ENCODE measurements around the gene ATXN7L1.
"Not testable (repeated sequence)": the region's sequence is repeated elsewhere in the genome, so short reads cannot be mapped to it uniquely, and the experiment has no call there.

Gene ATXN7L1

DNA sequence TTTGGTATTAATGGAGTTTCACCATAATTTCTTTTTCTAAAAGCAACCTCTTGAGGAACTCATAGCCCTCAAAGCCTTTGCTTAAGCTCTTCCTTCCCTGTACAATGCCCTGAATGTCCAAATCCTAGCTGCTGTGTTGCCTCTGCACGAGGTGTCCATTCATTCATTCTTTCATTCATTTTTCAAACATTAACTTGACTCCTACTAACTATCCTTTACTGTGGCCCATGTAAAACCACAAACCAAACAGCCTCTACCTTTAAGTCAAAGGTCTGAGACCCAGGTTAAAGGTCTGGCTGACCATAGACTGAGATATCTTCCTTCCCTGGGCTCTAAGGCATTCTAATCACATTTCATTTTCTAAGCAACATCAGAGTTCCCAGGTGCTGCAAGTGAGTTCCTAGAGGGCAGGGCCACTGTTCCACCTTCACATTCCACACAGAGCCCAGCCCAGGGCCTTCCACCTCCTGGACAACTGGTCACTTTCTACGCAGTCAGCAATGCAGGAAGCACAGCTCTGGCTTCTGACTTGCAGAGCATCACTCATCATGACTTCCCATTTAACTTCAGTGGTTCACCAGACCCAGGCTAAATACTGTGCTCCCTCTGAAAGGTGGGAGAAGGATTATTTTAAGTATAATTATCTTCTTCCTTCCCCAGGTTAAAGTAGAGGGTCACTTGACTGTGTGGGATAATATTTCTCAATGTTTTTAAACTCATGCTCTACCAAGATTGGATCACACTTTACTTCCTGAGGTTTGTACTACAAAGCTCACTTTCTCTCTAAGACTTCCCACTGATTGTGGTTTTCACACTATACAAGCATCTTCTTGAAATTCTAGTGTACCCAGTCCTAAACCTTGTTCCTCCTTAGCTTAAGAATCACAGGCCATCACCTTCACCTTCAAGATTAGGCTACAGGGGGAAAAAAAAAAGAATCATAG is 19.1 kb downstream of the ATXN7L1 start:
- no peak for DNase-seq

DNA sequence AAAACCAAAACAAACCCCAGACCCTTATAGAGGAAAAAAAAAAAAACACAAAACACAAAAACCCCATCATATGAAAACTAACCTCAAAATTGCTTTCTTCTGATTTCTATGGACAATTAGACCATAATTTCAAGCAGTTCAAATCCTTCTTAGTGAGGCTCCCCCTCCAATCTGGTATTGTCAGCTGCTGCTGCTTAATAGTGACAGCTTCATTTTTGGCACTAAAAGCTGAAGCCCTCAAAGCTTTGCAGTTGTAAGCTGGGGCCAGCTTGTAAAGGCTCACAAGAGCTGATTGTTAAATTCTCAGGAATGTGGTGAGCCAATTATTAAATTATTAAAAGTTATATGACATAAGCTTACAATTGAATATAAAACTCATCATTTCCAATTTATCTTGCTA is 21.9 kb downstream of the ATXN7L1 start:
- no peak for DNase-seq

DNA sequence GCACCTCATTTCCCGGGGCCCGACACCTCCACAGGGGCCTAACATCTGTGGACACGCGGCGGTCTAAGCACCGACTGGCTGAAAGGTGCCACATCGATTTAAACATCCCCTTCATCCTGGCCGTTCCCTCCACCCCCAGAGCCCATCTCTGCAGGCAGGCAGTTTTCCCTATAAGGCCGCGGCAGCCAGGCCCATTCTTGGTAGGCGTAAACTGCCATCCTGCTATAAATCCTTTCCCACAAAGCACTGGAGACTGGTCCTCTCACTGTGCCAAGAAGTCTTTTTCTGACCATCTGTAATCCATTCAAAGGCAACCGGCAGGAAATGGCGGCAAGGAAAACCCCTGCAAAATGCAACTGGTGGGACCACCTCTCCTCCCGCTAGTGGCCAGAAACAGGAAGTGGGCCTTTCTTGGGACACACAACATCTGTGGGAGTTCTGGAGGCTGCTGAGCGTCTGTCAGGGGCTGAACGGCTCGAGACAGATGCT is 22.4 kb downstream of the ATXN7L1 start:
- no peak for DNase-seq

DNA sequence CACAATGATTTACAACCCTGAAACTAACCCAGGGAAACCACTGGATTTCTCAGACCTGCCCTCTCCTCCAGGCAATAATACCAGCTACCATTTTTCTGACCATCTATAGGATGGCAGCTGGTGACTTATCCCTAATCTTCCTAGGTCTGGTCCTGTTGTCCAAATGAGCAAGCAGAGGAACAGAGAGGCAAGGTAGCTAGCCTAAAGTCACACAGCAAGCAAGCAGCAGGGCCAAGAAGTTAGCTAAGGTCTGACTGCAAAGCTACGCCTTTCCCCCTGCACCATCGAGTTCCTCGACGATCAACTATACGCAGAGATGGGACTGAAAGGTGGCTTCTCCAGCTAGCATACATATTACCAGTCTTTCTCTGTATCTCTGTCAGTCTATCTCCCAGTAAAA is 25.3 kb downstream of the ATXN7L1 start:
- DNase-seq = no peak

DNA sequence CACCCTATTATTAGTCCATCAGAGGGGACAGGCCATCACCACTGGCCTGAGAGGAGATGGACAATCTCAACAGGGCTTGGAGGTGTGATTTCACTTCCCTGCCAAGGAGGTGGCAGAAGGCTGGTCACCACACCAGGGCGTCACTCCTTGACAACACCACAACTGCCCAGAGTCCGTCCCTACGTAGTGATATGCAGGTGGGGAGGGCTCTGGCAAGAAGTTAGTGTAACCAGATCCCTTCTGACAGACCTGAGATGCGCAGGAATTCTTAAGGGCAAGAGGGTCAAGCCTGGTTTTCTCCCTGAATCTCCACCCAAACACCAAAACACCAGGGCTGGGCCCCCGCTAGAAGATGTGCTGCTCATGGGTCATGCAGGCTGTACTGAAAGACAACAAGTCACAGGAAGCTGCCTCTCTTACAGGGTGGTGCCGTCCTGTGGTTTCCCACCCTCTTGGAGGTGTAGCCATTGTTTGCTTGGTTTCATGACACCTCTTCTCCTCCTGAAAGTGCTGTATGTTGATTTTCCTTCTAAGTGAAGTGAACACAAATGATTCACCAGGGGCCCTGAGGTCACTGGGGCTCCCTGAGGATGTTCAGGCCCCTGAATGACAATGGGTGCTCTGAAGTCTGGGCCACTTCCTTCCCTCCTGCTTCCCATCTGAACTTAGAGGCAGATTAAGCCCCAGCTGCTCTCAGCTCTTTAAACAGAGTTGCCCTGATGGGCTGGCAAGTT is 27.1 kb downstream of the ATXN7L1 start:
- no peak for DNase-seq

DNA sequence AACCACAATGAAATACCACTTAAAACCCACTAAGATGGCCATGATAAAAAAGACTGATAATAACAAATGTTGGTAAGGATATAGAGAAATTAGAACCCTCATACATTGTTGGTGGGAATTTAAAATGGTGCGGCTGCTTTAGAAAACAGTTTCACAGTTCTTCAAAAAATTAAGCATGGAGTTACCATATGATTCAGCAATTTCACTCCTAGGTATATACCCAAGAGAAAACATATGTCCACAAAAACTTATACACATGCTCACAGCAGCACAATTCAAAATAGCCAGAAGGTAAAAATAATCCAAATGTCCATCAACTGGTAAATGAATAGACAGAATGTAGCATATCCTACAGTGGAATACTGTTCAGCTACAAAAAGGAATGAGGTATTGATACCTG is 30.0 kb downstream of the ATXN7L1 start:
- DNase-seq = no peak

DNA sequence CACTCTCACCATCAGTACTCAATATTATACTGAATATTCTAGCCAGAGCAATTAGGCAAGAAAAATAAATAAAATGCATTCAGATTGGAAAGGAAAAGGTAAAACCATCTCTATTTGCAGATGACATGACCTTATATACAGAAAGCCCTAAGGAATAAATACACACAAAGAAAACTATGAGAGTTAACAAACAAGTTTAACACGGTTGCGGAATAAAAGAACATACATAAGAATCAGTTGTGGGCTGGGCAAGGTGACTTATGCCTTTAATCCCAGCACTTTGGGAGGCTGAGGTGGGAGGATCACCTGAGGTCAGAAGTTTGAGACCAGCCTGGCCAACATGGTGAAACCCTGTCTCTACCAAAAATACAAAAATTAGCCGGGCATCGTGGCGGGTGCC is 31.7 kb downstream of the ATXN7L1 start:
- DNase-seq = not testable (repeated sequence)

DNA sequence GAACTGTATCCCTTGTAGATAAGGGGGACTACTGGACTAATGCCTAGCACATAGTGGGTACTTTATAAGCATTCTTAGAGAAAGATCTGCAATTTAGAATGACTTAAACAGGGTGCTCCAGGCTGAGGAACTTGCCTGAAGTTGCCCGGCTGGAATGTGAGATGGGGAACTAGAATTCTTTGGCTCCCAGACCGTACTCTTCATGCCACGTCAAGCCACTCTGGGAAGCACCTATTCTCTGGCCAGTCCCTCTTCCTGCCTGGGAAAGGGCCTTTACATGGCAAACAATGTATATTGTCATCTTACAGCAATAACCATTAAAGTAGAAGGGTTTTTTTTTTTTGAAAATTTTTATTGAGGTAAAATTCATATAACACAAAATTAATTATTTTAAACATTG is 34.5 kb downstream of the ATXN7L1 start:
- DNase-seq = no peak

DNA sequence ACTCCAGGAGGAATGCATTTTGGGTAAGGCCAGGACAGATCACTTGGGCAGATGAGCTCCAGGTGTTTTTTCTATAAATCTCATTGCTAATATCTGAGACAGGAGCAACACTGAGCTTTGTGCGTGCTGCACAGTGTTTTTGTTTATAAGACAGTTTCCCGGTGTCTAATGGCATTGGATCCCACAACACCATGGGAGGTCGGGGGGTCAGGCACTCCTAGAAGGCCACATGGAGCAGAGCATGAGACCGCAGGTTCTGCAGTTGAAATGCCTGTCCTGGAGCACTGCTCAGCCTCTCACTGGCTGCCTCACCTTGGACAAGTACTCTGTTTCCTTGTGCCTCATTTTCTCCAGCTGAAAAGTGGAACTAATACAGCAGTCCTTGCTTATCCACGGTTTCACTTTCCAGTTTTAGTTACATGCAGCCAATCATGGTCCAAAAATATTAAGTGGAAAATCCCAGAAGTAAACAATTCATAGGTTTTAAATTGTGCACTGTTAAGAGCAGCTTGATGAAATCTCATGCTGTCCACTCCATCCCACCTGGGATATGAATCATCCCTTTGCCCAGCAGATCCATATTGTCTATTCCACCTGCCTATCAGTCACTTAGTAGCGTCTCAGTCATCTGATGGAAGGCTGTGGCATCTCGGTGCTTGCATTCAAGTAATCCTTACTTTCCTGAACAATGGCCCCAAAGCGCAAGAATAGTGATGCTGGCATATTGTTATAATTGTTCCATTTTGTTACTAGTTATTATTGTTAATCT is 35.2 kb downstream of the ATXN7L1 start:
- no peak for DNase-seq

DNA sequence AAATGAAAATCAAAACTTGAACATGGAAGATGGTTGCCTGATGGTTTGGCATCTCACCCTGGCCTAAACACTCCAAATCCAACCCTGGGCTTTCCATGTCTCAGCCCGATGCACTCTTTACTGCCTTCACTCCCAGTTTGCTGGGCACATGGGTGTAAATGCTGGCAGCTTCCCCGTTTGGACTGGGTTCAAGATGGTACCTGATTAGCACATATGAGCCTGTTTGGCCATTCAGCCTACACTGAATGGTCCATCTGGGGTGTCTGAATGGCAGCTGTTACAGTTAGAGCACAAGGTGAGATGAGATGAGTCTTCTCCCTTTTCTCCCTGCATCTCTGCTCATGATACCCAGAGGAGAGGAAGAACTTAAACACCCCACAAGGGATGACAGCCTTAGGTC is 37.1 kb downstream of the ATXN7L1 start:
- DNase-seq = no peak

DNA sequence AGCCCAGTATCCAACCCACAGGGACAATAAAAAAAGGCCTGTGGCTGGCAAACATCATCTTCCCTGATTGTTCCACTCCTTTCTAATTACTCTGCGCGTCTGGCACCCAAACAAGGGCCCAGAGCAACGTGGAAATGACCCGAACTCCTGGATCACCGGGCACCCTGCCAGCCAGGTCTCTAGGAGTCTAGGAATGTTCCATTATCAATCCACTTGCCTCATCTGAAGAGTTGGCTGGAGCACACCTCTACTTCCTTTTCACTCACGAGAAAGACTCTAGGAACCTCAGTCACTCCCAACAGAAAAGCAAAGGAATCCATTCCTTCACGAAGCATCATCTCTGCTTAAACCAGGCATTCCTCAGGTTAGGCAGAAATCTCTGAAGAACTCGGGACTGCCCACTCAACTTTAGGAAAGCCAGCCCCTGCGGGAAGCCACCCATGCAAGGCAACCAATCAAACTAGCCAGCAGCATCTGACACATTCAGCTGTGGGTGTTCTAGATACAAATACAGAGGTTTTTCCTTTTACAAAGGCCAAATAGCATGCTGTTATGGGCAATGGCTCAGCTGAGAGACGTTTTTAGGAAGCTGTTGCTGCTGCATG is 37.7 kb downstream of the ATXN7L1 start:
- DNase-seq = no peak

DNA sequence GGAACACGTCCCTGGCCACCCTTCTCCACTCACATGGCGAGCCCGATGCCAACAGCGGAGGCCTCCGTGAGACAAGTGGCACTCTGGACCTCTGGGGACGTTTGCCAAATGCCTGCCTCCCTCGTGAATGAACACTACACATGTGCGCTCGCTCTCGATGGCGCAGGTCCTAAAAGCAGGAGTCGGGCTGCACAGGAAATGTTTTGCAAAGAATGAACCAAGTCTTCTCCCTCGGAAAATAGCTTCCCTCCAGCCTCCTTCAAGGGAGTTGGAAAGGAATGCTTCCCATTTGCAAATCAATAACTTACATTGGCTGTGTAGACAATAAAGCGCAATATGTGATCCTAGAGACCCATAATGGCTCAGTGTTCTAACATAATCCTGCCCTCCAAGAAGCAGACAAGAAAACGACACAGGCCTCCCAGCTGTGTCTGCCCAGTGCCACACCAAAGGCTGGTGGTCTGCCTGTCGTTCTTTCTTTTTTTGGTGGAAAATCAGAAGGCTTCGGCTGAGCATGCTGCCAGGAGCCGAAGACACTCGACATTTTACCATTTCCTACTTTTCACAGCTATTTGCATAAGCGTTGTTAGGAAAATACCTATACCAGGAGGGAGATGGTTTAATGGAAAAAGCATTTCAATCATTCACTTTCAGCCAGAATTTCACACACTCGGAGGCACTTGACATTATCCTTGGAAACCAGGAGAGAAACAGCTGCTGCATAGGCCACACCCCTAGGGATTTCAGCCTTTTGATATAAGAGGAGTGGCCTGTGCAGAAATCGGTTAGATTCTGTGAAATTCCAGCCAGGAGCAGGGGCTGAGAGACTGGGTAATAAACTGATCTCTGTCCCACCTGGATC is 38.4 kb downstream of the ATXN7L1 start:
- peak; percentile 19 for DNase-seq

DNA sequence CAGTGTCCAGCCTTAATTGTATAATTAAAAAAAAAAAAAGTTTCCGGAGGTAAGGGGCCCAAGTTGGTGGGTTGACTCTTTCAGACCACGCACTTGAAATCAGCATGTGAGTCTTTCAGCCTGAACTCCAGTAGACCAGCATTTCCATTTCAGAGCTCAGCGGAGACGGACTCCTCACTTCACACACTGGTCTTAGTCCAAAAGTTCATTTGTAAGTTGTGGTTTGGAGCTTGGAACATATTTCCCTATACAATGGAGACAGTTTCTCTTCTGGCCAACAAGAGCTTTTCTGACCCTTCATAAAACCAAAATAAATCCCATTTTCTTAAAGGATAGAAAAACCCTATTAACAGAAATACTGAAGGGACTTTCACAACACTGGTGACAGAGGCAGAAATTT is 41.0 kb downstream of the ATXN7L1 start:
- DNase-seq = no peak

DNA sequence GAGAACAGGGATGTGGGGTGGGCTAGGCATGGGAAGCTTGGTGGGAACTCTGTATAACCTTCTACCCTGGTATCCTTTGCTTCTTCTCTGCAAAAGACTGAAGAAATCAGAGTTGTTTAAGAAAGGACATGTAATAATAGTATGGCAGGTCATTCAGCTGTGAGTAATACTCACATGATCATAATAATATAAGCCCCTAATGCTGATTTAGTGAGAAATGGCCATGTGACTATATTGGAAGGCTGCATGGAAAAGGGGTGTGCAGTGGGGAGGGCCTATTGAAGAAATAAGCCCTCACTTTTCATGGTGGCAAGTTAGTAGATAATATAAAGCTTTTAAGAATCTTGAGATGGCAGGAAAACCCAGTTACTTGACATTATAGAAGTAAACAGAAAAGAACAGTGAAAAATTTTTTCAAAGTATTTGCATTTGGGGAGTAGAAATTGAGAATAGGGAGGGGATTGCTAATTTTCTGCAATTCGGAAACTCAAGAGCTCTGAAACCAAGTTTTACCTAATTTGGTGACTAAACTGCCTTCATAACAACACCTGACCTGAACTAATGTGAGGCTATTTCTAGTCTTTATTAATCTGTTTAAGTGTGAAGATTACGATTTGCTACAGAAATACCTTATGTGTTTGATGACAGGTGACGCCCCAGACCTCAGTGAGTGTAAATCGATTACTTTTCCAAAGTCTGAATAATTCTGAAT is 44.4 kb downstream of the ATXN7L1 start:
- no peak for DNase-seq

DNA sequence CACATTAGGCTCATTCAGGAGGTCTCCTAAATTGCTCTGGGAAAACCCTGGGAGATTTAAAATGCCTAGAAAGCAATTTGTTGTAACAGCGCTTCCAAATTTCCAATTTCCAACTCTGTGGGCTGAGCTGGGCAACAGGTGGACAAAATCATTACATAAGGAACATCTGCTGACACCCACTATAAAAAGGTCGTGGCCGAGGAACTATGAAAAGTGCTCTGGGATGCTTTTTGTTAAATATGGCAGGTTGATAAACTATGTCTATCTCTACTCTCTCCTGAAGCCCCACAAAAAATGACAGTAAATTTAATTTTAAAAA is 45.1 kb downstream of the ATXN7L1 start:
- no peak for DNase-seq

DNA sequence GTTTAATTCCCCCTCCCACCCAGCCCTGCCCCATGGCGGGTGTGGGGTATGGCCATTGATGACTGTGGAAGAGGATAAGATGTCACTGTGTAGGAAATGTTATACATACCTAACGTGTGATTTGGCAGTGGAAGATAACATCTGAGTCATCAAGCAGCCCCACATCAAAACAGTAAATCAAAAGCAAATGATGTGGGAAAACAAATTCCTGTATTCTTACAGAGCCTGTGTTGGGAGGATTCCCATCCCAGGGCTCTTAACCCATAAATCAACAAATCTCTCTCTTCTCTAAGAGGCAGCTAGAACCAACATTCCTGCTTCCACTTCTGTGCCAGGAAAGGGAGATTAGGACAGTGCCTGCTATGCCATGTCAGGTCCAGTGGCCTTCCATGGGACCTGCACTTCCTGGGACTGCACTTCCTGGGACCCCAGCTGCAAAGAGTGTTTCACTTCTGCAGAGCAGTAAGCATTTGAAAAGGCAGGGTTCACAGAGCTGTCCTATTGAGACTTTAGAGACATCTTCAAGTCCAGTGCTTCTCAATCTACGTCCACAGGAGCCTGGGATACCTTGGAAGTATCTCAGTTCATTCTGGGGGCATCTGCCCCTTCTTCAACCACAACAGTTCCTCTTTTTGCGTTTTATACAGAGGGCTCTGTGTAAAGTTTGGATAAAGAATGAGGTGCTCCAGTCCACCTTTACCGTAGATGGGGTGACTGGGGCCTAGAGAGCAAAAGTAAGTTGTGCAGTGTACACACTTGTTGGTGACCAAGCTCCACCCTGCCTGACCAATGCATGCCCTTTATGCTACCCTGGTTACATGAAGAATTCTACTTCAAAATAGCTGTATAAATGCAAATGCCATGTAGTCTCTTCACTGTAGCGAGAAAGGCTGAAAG is 45.7 kb downstream of the ATXN7L1 start:
- no peak for DNase-seq

DNA sequence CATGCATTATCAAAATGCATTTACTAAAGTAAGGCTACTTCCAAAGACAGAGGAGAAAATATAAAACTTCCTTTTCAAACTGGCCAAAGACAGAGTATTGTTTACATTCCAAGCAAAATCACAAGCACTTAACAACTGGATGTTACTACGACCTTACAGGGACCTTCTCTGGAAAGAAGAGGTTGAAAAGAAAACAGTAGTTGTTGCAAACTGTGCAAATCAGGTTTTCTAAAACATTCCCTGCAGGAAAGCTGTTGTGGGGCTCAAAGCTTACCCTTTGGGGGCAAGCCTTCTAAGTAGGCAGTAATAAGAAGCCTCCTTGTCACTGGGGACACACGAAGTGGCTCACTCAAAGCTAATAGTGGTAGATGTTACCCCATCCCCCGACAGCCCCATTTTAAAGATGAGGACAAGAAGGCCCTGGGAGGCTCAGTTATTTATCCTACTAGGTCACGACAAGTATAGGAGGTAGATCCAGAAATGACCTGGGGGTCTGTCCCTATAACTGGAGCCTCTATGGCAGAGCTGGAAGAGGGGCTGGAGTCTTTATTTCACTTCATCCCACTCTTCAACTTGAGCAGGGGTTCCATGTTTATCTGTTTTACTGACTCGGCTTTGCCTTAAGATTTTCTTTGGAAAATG is 46.6 kb downstream of the ATXN7L1 start:
- no peak for DNase-seq

DNA sequence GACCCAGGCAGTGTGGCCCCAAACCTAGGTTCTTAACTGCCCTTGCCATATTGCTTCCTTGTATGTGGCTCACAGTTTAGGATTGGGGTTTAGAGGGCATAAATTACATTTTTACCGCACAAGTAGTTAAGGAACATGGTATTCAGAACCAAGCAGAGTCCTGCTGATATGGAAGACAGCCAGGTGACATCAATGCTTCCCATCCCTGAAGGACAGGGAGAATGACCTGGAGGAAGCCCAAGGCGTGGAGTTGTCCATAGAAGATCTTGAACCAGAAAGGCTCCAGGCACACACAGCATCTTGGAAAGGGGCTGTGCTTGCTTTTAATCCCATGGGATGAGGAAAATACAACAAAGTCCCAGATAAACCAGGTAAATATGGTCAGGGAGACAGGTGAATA is 48.3 kb downstream of the ATXN7L1 start:
- no peak for DNase-seq

DNA sequence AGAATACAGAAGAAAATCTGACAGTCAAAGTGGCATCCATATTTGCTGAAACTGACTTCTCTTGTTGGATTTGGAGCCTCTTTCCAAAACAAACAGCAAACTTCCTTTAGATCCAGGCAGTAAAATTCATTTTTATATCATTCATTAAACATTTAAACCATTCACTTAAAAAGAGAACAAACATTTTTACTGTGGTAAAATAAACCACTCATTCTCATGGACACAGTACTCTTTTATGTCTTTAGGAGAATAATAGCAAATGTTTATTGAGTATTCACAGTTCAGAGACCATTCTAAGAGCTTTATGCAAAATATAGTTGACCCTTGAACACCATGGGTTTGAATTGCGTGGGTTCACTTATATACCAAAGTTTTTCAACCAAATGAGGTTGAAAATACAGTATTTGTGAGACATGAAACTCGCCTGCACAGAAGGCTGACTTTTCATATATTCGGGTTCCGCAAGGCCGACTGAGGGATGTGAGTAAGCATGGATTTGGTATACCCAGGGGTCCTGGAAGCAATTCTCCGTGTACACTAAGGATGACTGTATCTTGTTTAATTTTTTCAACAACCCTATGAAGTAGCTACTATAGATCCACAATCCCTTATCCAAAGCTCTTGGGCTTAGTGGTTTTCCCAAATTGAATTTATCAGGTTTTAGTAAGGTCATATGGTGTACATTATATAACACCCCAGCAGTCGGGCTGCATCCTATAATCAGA is 49.1 kb downstream of the ATXN7L1 start:
- DNase-seq = no peak
